HG02763 (cell line): Measurements from ENCODE around the gene SERP2.

ENCODE experiments used
- ATAC-seq: cut with Tn5 transposase; IDR thresholded peaks from one replicate; pipeline ENCODE4 v1.9.1; 2021; ENCODE audit warnings: mild to moderate bottlenecking, moderate library complexity; ENCODE audit not compliant: unreplicated experiment

Gene SERP2

GRCh38 chr13:44354884-44355283 lies 18.7 kb upstream of the SERP2 start:
- ATAC-seq: no peak

- no peak for ATAC-seq
Observed at GRCh38 chr13:44355621-44356020, 18.0 kb upstream of the SERP2 start.

GRCh38 chr13:44359983-44360375 lies 13.6 kb upstream of the SERP2 start:
- no peak for ATAC-seq

- no peak for ATAC-seq
Observed at GRCh38 chr13:44362394-44363040, 11.1 kb upstream of the SERP2 start.

GRCh38 chr13:44363631-44364344 lies 9.8 kb upstream of the SERP2 start:
- ATAC-seq: no peak

DNA sequence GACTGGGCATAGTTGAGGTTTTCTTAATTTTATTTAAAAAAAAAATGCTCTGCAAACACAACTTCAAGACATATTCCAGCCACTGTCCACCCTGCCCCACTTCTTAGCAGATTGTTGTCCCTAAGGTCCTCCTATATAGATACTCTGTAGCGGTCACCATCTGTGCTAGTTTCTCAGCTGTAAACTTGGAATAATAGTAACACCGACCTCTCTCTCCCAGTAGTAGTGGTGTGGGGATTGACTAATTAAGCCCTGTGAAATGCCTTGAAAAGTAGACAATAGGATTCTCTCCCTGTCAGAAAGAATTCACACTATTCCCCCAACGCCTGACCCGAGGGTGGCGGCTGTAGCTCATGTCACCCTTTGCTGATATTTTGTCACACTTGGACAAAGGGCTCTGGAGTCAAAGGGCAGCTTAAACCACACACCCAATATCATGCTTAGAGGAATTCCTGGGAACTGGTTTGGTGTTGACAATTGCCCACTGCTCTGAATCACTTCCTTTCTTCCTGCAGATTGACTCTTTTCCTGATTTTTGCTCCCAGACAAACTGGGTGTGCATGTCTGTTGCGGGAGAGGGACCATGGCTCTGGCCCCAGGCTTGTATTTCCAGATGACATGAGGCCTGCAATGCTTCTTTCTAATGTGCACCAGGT lies 9.2 kb upstream of the SERP2 start:
- no peak for ATAC-seq

- no peak for ATAC-seq
Observed at GRCh38 chr13:44365008-44365407, 8.6 kb upstream of the SERP2 start.

GRCh38 chr13:44365899-44366298 lies 7.7 kb upstream of the SERP2 start:
- no peak for ATAC-seq

GRCh38 chr13:44368062-44368591 lies 5.5 kb upstream of the SERP2 start:
- no peak for ATAC-seq

DNA sequence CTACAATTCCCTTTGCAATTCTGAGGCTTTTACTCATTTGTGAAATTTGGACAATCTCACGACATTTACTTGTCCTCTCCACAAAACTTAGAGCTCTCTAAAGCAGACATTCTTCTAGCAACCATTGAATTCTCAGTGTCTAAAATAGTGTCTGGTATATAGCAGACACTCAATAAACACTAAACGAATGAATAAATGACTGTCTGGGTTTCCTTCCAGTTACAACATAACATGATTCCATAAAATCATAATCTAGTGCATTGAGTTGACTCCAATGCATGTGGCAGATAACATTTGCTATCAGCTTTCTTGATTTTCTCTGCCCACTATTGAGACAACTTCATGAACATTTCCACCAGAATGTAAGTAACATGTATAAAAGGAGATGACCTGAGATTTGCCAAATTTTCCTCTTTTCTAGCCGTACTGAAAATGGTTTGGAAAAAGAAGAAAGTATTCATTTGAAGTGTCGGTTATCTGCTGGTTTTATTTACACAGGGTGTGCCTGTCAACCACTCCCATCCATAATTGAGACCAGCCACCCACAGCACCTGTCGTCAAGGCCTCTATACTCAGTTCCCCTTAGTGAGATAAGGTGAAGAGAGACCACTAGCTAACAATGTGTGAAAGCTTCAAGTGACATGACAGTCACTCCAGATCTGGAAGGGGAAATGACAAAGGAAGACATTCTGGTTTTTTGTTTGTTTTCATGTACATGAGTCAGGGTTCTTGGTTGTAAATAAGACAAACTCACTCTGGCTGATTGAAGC lies 4.8 kb upstream of the SERP2 start:
- ATAC-seq: no peak

DNA sequence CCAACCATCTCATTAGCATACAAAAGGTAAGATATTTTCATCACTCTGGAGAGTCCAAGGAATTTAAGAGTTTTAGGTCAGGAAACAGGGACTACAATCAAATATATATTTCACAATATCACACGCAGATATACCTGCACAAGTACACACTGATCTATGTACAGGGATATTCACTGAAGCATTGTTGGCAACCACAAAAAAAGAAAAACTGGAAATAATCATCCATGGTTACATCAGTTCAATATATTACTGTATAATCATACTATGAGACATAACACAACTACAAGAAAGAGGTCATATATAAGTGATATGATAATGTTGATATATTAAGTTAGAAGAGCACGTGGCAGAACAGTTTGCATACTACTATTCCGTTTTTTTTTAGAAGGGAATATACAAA lies 2.2 kb upstream of the SERP2 start:
- no peak for ATAC-seq

GRCh38 chr13:44373247-44373600 lies 400 bp upstream of the SERP2 start:
- no peak for ATAC-seq

- ATAC-seq: no peak
Observed at GRCh38 chr13:44374348-44374712, 706 bp downstream of the SERP2 start.

GRCh38 chr13:44378277-44378676 lies 4.7 kb downstream of the SERP2 start:
- no peak for ATAC-seq

DNA sequence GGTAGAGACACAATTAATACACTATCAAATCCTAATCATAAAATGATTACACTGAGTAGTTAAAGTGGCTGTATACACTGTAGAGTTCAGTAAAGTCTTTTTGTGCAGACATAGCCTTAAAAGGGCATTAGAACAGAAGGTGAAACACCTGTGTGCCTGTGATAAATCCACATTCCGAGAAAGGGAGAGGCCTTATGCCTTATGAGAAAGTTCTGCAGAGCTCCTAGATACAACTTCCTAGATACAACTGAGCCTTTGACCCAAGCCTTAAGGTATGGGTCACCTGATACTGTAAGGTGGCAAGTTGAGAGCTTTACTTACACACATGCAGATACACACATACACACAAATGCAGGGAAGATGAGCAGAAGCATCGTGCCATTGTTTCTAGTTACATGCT lies 6.3 kb downstream of the SERP2 start:
- ATAC-seq: no peak

GRCh38 chr13:44380404-44381165 lies 7.0 kb downstream of the SERP2 start:
- ATAC-seq: no peak

GRCh38 chr13:44382635-44383145 lies 9.1 kb downstream of the SERP2 start:
- no peak for ATAC-seq

- ATAC-seq: no peak
Observed at GRCh38 chr13:44383945-44384344, 10.3 kb downstream of the SERP2 start.

DNA sequence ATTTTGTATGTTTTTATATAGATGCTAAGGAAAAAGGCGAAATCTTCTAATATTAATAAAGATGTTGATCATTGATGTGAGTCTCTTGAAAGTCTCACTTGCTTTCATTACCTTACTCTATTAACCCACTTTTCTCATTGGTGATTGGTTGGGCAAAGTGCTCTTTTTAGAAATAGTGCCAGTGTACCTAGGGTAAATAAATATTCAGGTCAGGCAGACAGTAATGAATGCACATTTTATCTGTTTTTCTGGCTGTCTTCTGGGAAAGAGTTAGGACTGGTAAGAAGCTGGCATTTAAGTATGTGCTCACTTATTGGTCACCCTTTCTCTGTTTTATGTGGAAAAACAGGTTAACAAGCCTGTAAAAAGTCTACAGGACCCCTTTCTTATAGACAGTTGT lies 11.2 kb downstream of the SERP2 start:
- ATAC-seq: no peak

GRCh38 chr13:44385401-44385800 lies 11.8 kb downstream of the SERP2 start:
- ATAC-seq: no peak
